Left renal pelvis (tissue), 4 donors: ENCODE results near the gene SPECC1L. TPM values are rescaled to one million over a fixed set of nuclear protein-coding genes. Genes with fewer than 3 reads are reported as not detected.
"Not testable (repeated sequence)": the region's sequence is repeated elsewhere in the genome, so short reads cannot be mapped to it uniquely, and the experiment has no call there.

Source experiments
- DNase-seq, 4 donors: peaks; one replicate each; pipeline ENCODE4 v3.0.0-alpha.2; 2013; ENCODE audit warnings: low read depth in 4 of 4, low spot score in 3 of 4
- polyA plus RNA-seq, 4 donors: library from polyadenylated mRNA; unstranded; fragments of 120-200 nt; gene quantifications; one replicate each; pipeline ENCODE4 v1.2.1, GENCODE V29; 2013; ENCODE audit not compliant: insufficient read length in 4 of 4

SPECC1L gene
- polyA plus RNA-seq, 4 donors: 44.0 to 57.9 (median 46.5) TPM

DNA sequence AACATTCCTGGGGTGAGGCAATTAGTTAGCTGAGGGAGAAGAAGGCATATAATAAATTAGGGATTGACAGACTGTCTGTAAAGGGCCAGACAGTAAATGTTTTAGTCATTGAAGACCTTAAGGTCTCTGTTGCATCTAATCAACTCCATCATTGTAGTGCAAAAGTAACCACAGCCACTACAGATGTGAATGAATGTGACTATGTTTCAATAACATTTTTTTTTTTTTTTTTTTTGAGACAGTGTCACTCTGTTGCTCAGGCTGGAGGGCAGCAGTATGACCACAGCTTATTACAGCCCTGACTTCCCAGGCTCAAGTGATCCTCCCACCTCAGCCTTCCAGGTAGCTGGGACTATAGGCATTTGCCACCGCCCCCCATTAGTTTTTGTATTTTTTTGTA lies 9.7 kb downstream of the SPECC1L start:
- not testable (repeated sequence) for DNase-seq

DNA sequence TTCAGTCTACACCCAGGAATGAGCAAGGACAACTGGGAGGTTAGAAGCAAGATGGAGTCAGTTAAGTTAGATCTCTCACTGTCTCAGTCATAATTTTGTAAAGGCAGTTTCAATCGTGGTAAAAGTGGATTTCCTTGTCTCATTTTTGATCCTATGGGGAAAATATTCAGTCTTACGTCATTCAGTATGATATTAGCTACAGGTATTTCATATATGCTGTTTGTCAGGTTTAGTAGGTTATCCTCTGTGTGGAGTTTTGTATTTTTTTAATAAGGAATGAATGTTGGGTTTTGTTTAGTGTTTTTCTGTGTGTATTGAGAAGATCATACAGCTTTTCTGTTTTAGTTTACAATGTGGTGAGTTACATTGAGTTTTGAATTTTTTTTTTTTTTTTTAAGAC lies 11.8 kb downstream of the SPECC1L start:
- no peak for DNase-seq

DNA sequence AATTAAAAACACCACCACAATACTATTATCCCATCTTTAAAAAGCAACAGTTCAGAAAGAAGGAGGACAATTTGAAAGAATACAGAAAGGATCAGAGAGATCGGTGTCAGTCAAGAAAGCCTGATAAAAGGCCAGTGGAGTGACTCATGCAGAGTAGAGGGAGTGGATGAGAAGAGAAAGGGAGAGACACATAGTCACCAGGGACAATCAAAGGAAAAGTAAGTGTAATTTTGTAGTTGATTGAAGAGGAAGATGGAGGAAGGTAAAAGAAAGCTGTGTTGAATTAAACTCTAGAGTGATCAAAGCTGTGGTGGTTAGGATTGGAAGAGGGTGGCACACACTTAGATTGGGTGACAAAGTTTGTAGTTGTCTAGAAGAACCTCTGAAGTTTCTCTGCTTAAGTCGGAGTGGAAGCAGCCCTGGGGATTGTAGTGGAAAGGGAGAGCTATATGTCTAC lies 14.1 kb downstream of the SPECC1L start:
- DNase-seq: no peak

DNA sequence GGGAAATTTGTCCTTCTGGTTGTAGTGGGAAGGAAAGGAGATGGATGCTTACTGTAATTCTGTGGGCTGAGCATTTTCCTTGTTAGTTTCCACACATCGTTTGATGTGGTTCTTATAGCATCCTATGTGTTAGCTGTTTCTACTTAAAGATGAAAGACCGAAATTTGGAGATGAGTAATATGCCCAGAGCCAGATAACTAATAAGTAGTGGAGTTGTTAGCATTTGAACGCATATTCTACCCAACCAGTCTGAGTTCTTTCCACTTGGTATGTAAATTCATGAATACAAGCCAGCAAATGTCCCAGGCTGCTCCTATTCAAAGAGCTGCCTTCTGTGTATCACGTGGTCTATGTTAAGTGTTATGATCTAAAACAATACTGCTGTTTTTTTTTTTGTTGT lies 14.6 kb downstream of the SPECC1L start:
- no peak for DNase-seq

- not testable (repeated sequence) for DNase-seq
These were observed 16.6 kb downstream of the SPECC1L start for GRCh38 chr22:24287212-24287611.

- DNase-seq: not testable (repeated sequence)
These were observed 17.2 kb downstream of the SPECC1L start for GRCh38 chr22:24287801-24288200.

GRCh38 chr22:24289114-24289513 lies 18.5 kb downstream of the SPECC1L start:
- DNase-seq: no peak

- no peak for DNase-seq
These were observed 19.1 kb downstream of the SPECC1L start for GRCh38 chr22:24289741-24290163.

DNA sequence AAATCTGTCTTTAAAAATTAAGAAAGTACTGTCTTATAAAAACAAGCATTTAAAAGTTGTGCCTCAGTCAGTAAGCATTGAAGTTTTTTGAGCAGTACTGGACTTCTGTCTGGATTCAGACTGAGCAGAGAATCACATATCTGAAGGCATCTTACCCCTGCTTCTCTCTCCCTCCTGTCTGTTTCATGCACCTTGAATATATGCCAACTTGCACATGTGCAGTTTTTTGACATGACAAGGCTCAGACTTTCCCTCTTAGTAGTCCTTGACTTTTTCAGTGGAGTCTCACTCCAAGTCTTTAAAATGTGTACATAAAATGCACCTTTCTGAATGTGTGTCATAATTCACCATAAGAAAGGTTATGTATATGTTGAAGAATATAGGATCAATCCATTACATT lies 19.8 kb downstream of the SPECC1L start:
- no peak for DNase-seq

DNA sequence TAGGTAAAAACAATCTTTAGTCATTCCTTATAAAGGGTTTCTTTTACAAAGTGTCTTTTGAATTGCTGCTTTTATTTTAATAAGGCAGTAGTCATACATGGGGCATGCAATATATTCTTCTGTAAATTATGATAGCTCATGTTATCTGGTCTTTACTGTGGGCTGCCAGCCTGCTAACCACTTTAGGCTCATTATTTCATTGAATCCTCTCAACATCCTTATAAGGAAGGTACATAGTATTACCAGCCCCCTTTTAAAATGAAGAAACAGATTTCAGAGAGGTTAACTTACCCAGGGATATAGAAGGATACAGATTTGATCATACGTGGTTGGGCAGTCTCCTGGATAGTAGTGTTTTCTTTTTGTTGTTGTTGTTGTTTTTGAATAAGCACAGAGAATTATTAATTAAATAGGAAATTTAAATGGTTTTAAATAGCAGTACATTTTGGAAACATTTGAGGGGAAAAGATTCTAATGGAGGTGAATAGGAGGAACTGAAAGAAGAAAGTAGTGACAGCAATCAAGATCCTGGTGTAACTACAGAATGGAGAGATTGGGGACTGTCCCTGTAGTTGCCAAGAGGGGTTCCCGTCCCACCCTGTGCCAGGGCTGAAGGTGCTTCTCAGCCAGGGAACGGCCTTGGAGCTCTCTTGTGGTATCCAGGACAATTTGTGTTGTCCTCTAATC lies 21.0 kb downstream of the SPECC1L start:
- DNase-seq: no peak

DNA sequence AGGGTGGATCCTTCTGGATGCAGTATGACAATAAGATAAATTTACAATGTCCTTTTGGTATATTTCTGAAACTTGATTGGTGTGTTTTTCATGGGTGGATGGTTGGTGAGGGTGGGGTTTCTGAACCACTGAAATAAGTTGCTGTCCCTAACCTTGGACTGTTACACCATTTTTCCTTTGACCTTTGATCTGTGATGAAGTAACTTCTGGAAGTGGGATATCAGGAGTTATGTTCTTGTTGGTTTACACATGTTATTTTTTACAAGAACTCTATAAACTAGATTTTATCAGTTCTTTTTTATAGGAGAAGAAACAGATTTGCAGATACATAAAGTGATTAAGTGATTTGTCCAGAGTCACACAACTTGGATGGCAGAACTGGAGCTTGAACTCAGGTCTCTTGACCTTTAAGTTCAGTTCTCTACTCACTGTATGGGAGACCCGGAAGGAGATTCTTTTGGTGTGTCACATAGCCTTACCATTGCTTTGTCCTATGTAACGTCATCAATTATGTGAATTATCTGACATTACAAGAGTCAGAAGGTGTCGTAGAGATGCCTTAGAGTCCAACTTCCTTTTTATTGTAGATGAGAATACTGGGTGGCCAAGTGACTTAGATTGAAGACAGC lies 21.7 kb downstream of the SPECC1L start:
- not testable (repeated sequence) for DNase-seq

- not testable (repeated sequence) for DNase-seq
These were observed 24.3 kb downstream of the SPECC1L start for GRCh38 chr22:24294913-24295312.

GRCh38 chr22:24298497-24299155 lies 28.0 kb downstream of the SPECC1L start:
- not testable (repeated sequence) for DNase-seq

DNA sequence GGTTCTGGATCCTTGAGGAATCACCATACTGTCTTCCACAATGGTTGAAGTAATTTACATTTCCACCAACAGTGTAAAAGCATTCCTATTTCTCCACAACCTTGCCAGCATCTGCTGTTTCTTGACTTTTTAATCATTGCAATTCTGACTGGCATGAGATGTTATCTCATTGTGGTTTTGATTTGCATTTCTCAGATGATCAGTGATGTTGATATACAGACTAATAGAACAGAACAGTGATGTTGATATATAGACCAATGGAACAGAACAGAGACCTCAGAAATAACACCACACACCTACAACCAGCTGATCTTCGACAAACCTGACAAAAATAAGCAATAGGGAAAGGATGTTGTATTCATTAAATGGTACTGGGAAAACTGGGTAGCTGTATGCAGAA lies 29.9 kb downstream of the SPECC1L start:
- DNase-seq: not testable (repeated sequence)

DNA sequence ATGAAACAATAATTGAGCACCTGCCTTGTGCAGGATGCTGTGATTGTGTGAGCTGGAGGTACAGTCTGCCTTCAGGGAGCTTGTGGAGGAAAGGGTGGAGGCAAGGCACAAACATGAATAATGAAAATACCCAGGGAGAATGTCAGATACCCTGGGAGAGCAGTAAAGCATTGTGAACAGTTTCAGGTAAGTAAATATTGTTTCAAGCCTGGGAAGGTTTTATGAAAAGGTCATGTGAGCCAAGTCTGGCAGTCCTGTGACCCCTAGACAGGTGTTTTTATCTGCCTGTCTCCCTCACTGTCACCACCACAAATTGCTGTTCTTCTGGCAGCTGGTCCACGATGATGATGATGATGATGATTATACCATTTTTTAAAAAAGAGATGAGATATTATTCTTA lies 32.0 kb downstream of the SPECC1L start:
- DNase-seq: no peak

GRCh38 chr22:24303007-24303406 lies 32.4 kb downstream of the SPECC1L start:
- DNase-seq: no peak

- no peak for DNase-seq
These were observed 33.5 kb downstream of the SPECC1L start for GRCh38 chr22:24304062-24304675.

DNA sequence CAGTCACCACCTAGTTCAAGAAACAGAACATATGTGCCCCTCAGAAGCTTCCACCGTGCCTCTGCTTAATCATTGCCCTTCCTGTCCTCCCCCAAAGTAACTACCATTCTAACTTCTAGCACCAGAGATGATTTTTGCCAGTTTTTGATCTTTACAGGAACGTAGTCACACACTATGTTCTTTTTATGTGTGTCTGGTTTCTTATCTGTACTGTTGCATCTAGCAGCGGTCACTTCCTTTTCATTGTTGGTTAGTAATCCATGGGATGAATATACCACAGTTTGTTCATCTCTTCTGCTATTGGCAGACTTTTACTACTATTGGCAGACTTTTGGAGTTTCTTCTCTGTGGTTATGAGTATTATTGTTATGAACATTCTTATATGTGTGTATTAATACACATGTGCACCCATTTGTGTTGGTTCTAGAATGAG lies 34.6 kb downstream of the SPECC1L start:
- DNase-seq: no peak

DNA sequence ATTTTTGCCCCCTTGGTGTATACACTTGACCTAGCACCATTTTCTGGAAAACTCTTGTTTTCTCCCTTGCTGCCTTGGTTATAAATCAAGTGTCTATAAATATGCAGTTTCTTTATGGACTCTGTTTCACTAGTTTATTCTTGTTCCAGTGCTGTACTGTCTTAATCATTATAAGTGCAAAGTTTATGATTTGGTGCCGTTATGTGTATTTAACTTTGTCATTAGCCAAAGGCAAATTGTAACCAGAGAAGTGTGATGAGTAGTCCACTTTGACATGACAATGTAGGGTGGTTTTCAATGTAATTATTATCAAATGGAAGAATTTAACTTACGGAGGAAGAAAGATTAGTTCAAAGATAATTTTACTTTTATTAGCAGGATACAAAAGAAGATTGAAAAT lies 40.3 kb downstream of the SPECC1L start:
- no peak for DNase-seq

DNA sequence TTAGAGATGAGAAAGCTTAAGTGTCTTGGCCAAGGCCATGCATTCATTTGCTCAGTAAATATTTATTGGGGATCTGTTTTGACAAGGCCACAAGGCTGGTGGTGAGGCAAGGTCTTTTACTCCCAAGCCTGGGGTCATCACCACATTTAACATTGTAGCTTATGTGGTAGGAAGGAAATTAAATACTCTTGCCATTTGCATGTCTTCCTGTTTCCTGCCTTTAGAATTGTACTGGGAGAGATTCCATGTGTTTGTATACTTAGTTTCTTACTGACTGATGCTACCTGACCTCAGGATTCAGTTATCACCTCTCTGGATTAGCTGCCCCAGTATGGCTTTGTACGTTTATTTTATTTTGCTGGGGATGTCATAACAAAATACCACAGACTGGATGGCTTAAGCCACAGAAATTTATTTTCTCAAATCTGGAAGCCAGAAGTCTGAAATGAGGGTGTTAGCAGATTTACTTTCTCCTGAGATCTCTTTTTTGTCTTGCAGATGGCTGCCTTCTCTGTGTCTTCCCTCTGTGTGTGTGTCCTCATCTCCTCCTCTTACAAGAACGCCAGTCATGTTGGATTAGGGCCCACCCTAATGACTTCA lies 44.8 kb downstream of the SPECC1L start:
- no peak for DNase-seq

GRCh38 chr22:24316264-24316663 lies 45.6 kb downstream of the SPECC1L start:
- DNase-seq: not testable (repeated sequence)
